ENCODE results near the gene FOCAD.

The FOCAD gene

DNA sequence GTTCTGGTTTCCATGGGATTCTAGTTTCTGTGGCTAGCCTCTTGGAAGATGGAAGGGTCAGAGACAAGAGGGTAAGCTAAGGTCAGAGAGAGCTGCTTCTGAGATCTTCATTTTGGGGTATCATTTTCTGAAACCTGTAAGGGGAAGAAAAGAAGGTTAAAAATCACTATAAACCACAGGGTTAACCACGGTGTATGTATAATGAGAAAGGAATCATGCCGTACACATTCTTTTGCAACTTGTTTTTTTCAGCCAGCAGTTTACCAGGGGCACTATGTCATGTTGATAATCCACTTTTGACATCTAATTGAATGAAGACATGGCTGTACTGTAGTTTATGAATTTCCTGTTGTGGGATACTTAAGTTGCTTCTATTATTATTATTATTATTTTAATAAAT is 164.4 kb downstream of the FOCAD start:
- no peak for DNase-seq (ENCODE audit: low read depth, low spot score)
- no peak overlapping the region for H3K4me3 ChIP-seq (ENCODE audit: low read length)

GRCh38 chr9:20853866-20854265 is 169.8 kb downstream of the FOCAD start:
- DNase-seq (ENCODE audit: low read depth, low spot score) = no peak
- no peak overlapping the region for H3K4me3 ChIP-seq (ENCODE audit: low read length)

DNA sequence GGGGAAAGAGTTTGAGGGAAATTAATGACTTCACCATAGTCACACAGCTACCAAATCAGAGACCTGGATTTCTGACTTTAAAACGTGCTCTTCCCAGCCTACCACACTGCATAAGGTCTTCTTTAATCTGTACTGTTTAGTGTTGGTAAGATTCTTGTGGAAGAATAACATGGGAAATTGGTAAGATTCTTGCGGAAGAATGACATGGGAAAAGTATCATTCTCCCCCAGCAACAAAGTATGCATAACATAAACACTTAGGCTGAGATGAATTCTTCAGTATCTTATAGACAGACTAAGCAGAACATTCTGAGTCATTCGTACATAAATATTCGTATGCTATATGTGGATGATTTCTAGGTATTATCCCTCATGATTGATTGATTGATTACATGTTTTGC is 170.4 kb downstream of the FOCAD start:
- DNase-seq (ENCODE audit: low read depth, low spot score) = no peak
- no peak overlapping the region for H3K4me3 ChIP-seq (ENCODE audit: low read length)

- no peak for DNase-seq (ENCODE audit: low read depth, low spot score)
- no peak overlapping the region for H3K4me3 ChIP-seq (ENCODE audit: low read length)
These were observed 179.9 kb downstream of the FOCAD start for GRCh38 chr9:20863945-20864344.

DNA sequence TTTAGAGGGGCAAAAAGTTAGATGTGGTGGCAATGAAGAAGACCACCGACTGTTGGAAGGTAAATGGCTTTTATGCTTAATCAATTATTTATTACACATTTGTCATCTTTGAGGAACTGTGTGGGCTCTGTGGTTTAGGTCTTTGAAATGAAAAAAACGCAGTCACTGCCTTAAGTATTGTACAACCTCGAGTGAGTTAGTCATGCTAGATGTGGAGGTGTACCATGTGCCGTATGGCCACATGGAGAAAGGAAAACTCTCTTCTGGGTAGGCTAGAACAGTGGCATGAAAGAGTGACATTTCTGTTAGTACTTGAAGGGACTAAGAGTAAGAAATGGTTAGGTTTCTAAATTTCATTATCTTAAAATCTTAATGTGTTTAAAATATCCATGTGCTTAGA is 181.3 kb downstream of the FOCAD start:
- no peak for DNase-seq (ENCODE audit: low read depth, low spot score)
- H3K4me3 ChIP-seq (ENCODE audit: low read length) = no peak overlapping the region

- DNase-seq (ENCODE audit: low read depth, low spot score) = no peak
- H3K4me3 ChIP-seq (ENCODE audit: low read length) = no peak overlapping the region
These were observed 186.1 kb downstream of the FOCAD start for GRCh38 chr9:20870115-20870514.

GRCh38 chr9:20872340-20872977 is 188.4 kb downstream of the FOCAD start:
- H3K4me3 ChIP-seq (ENCODE audit: low read length) = no peak overlapping the region
- DNase-seq (ENCODE audit: low read depth, low spot score) = peak; percentile 11

GRCh38 chr9:20873240-20873865 is 189.3 kb downstream of the FOCAD start:
- no peak overlapping the region for H3K4me3 ChIP-seq (ENCODE audit: low read length)
- DNase-seq (ENCODE audit: low read depth, low spot score) = no peak

DNA sequence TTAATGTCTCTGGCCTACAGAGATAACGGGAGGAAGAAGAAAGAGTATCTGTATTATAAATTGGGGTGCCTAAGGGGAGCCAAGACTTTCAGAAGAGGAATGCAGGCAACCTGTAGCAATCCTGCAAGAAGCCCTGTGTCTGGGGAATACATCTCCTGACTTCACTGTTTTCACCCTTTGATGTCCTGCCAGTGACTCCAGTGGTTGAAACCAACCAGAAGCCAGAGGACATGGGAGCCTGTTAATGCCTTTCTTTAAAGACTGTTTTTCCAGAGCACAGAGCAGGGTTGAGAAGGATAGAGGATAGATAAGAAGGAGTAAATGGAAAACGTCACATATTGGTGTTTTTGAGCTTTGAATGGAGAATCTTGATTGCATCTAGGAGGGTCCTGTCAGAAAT is 196.2 kb downstream of the FOCAD start:
- no peak overlapping the region for H3K4me3 ChIP-seq (ENCODE audit: low read length)
- DNase-seq (ENCODE audit: low read depth, low spot score) = no peak

DNA sequence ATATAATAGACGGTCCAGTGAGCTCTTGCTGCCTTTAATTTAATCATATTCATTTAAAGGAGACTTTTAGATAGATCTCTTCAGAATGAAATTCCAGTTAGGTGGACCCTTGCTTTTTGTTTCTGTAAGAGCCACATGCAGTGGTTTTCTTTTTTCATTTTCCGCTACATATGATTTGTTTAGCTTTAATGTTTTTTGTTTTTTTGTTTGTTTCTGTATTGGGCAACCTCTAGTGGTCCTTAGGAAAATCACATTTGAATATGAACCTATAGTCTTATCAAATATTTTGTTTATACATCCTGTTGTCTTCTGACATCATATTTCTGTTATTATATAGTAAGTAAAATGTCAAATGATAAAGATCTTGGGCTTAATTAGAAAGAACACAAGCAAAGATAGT is 196.6 kb downstream of the FOCAD start:
- no peak overlapping the region for H3K4me3 ChIP-seq (ENCODE audit: low read length)
- no peak for DNase-seq (ENCODE audit: low read depth, low spot score)

DNA sequence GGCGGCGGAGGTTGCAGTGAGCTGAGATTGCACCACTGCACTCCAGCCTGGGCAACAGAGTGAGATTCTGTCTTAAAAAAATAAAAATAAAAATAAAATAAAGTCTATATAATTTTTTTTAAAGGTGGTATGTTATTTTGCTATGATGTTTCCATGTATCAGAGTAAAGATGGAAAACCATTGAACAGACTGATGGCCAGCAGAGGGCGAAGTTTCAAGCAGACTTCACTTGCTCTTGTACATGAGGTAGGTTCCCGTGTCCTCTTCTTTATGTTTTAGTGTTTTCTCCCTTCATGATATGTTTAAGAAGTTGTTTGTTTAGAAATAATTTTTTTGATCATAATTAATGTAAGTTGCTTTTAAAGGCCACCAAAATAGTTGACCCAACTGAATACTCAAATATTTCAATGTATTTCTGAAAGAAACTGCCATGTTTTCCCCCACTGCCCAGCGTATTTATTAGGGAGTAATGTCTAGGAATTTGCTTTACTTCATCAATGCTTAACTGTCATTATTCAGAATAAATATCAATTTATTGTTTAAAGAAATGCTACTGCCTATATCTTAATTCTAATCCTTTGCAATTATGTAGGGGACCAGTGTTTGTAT is 201.0 kb downstream of the FOCAD start:
- DNase-seq (ENCODE audit: low read depth, low spot score) = peak; percentile 57
- H3K4me3 ChIP-seq (ENCODE audit: low read length) = no peak overlapping the region

GRCh38 chr9:20898885-20899554 is 215.0 kb downstream of the FOCAD start:
- H3K4me3 ChIP-seq (ENCODE audit: low read length) = no peak overlapping the region
- DNase-seq (ENCODE audit: low read depth, low spot score) = no peak

DNA sequence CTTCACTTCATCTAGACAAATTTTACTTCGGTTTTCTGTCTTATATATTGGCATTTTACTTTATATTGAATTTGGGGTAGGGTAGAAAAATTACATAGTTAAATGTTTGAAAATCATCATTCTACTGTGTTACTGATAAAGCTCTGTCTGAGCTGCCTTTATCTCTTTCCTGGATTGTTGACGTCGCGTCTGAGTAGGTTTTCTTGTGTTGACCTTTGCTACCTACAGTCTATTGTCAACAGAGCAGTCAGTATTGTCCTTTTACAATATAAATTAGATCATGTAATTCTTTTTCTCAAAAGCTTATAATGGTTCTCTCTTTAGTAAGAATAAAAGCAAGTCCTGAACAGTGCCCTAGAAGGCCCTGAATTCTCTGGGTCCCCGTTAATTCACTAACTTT is 219.2 kb downstream of the FOCAD start:
- H3K4me3 ChIP-seq (ENCODE audit: low read length) = no peak overlapping the region

DNA sequence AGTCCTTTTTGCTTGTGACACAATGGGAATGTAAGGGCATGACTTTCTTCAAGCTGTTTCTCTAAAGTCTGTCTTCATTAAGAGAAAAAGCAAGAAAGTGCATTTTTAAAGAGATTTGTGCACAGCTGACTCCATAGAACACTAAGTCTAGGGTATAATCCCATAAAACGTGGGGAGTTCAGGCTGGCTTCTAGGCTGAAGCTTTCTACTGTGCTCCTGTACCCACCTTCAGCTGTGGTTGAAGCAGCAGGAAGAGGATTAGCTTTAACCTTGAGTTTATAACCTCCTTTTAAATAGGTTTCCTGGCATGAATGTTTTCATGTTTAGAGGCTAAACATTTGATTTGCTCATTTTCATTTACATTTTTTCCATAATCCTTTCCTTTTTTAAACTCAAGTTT is 220.9 kb downstream of the FOCAD start:
- no peak for DNase-seq (ENCODE audit: low read depth, low spot score)
- H3K4me3 ChIP-seq (ENCODE audit: low read length) = no peak overlapping the region

More for the DNA sequence above, 219.2 kb downstream of the FOCAD start:
- no peak for DNase-seq (ENCODE audit: low read depth, low spot score)

DNA sequence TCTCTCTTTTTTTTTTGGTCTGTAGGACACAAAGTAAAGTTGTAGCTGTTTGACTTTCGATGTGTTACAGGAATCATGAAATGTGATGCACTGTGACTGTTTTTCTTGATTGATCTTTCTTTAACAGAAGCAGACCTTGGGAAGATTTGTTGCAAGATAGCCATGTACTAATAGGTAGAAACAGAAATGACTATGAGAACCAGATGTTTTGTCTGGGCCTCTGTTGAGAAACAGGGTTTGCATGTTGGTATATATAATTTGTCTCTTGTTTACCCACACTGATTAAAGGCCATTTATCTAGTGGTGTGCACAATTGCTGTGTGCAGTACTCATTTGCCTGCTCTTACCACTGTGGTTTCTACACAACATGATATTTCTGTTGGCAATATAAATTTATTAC is 222.3 kb downstream of the FOCAD start:
- no peak for DNase-seq (ENCODE audit: low read depth, low spot score)
- no peak overlapping the region for H3K4me3 ChIP-seq (ENCODE audit: low read length)

DNA sequence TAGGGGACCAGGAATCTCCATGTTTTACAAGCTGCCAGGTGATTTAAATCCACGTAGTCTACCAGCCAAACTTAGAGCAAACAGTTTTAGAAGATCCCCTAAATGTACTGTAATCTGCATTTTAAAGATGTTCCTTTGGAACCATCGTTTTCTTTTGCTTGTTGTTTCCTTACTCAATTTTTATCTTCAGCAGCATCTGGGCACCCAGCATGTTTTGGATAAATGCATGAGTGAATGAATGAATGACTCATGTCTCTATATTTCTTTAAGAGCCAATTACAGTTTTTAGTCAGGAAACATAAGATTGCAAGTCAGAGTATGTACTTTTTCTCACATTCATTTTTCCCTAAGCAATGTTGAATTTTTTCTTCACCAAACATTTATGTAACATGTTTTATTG is 224.4 kb downstream of the FOCAD start:
- no peak for DNase-seq (ENCODE audit: low read depth, low spot score)
- H3K4me3 ChIP-seq (ENCODE audit: low read length) = no peak overlapping the region

DNA sequence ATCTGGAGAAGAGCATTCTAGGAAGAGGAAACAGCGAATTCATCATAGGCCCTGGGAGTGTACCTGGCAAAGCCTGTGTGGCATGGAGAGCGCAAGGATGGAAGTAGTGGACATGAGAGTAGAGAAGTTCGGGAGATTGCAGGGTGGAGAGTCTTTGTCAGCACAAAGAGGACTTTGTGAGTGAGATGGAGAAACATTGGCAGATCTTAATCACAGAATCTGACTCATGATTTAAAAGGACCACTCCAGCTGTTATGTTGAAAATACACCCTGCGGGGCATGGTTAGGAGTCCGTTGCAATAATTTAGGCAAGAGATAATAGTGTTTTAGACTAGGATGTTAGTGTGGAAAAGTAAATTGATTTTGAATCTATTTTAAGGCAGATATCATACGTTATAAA is 230.5 kb downstream of the FOCAD start:
- H3K4me3 ChIP-seq (ENCODE audit: low read length) = no peak overlapping the region
- DNase-seq (ENCODE audit: low read depth, low spot score) = no peak

GRCh38 chr9:20921362-20921761 is 237.3 kb downstream of the FOCAD start:
- no peak for DNase-seq (ENCODE audit: low read depth, low spot score)
- H3K4me3 ChIP-seq (ENCODE audit: low read length) = no peak overlapping the region

DNA sequence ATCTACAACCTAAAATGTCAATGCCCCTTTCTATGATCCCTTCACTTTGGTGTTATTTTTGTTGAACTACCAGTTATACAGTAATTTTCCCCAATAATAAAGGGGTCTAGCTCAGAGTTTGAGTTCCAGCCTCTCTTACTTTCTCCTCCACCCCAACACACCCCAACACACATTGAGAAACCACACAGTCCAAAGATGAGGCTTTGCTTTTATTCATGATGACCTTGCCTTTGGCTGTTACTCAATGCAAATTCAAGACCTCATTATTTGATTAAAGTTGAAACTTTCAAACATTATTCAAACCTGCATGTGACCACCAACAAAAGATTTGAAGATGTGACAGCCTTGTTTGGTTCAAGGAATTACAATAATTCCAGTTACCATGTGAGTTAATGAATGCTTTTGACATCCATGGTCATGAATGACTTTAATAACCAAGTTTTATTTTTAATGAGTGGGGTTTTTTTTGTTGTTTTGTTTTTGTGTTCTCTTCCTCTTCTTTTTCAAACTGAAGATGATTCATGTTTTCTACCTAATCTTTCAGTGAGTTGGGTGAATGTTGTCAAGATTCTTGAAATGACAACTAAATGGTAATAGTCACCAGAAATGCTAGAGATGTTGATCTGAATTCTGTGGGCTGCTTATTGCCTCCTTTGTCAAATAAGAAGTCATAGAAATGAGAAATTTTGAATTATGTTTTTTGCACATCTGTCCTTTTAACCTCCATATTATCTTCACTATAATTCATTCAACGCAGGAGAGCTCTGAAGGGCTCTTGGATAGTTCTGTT is 241.4 kb downstream of the FOCAD start:
- DNase-seq (ENCODE audit: low read depth, low spot score) = no peak
- H3K4me3 ChIP-seq (ENCODE audit: low read length) = no peak overlapping the region

GRCh38 chr9:20929276-20929675 is 245.2 kb downstream of the FOCAD start:
- no peak for DNase-seq (ENCODE audit: low read depth, low spot score)
- no peak overlapping the region for H3K4me3 ChIP-seq (ENCODE audit: low read length)
